ENCODE data around the gene PPFIA4.

PPFIA4 gene

GRCh38 chr1:203081465-203082230 lies 55.4 kb downstream of the PPFIA4 start:
- no peak for DNase-seq (ENCODE audit: insufficient read length, low spot score)
- no peak for FAIRE-seq

GRCh38 chr1:203082231-203082505 lies 55.9 kb downstream of the PPFIA4 start:
- no peak for FAIRE-seq
- no peak for DNase-seq (ENCODE audit: insufficient read length, low spot score)

- FAIRE-seq (no peak), DNase-seq (ENCODE audit: insufficient read length, low spot score) (no peak)
These were observed 56.5 kb downstream of the PPFIA4 start for GRCh38 chr1:203082571-203083462.

- no peak for FAIRE-seq
- DNase-seq (ENCODE audit: insufficient read length, low spot score): no peak
These were observed 57.2 kb downstream of the PPFIA4 start for GRCh38 chr1:203083463-203083921.

- DNase-seq (ENCODE audit: insufficient read length, low spot score) (peak; percentile 44), FAIRE-seq (no peak)
These were observed 58.6 kb downstream of the PPFIA4 start for GRCh38 chr1:203084588-203085527.

GRCh38 chr1:203085528-203086406 lies 59.5 kb downstream of the PPFIA4 start, which contains the start of gene MYOG:
Gene MYOG (minus strand): TSS chr1:203086012. CDS start chr1:203085961, 51 bp downstream.
- FAIRE-seq (no peak), DNase-seq (ENCODE audit: insufficient read length, low spot score) (no peak)

- DNase-seq (ENCODE audit: insufficient read length, low spot score): no peak
- FAIRE-seq: no peak
These were observed 60.9 kb downstream of the PPFIA4 start for GRCh38 chr1:203086992-203087763.

- no peak for FAIRE-seq
- no peak for DNase-seq (ENCODE audit: insufficient read length, low spot score)
These were observed 62.1 kb downstream of the PPFIA4 start for GRCh38 chr1:203088441-203088840.

GRCh38 chr1:203089001-203089650 lies 62.8 kb downstream of the PPFIA4 start:
- no peak for FAIRE-seq
- DNase-seq (ENCODE audit: insufficient read length, low spot score): no peak

- FAIRE-seq: no peak
- DNase-seq (ENCODE audit: insufficient read length, low spot score): no peak
These were observed 63.4 kb downstream of the PPFIA4 start for GRCh38 chr1:203089651-203090045.

- FAIRE-seq (no peak), DNase-seq (ENCODE audit: insufficient read length, low spot score) (no peak)
These were observed 64.3 kb downstream of the PPFIA4 start for GRCh38 chr1:203090421-203091198.

- FAIRE-seq (no peak), DNase-seq (ENCODE audit: insufficient read length, low spot score) (no peak)
These were observed 64.8 kb downstream of the PPFIA4 start for GRCh38 chr1:203091199-203091477.

GRCh38 chr1:203091761-203092330 lies 65.6 kb downstream of the PPFIA4 start:
- FAIRE-seq: no peak
- DNase-seq (ENCODE audit: insufficient read length, low spot score): no peak

- no peak for FAIRE-seq
- no peak for DNase-seq (ENCODE audit: insufficient read length, low spot score)
These were observed 67.6 kb downstream of the PPFIA4 start for GRCh38 chr1:203093754-203094410.

GRCh38 chr1:203095061-203095690 lies 68.9 kb downstream of the PPFIA4 start:
- DNase-seq (ENCODE audit: insufficient read length, low spot score) (no peak), FAIRE-seq (no peak)

- no peak for DNase-seq (ENCODE audit: insufficient read length, low spot score)
These were observed 70.3 kb downstream of the PPFIA4 start for GRCh38 chr1:203096566-203096965.

GRCh38 chr1:203097001-203097400 lies 70.7 kb downstream of the PPFIA4 start:
- DNase-seq (ENCODE audit: insufficient read length, low spot score) (no peak), FAIRE-seq (no peak)

More at GRCh38 chr1:203096566-203096965, 70.3 kb downstream of the PPFIA4 start:
- FAIRE-seq: no peak
